ENCODE data around the gene PTP4A2.

- TF ChIP-seq EZH2 (conservative IDR thresholded peaks at IDR 0.05; ENCODE audit: low read depth, low read length) (no peak), MAFG (CRISPR knock-in tag; IDR thresholded peaks at IDR 0.05) (no peak), PRDM15 (CRISPR knock-in tag; IDR thresholded peaks at IDR 0.05) (no peak), ZNF331 (CRISPR knock-in tag; IDR thresholded peaks at IDR 0.05) (no peak)
- TF ChIP-seq, protein P1, sequence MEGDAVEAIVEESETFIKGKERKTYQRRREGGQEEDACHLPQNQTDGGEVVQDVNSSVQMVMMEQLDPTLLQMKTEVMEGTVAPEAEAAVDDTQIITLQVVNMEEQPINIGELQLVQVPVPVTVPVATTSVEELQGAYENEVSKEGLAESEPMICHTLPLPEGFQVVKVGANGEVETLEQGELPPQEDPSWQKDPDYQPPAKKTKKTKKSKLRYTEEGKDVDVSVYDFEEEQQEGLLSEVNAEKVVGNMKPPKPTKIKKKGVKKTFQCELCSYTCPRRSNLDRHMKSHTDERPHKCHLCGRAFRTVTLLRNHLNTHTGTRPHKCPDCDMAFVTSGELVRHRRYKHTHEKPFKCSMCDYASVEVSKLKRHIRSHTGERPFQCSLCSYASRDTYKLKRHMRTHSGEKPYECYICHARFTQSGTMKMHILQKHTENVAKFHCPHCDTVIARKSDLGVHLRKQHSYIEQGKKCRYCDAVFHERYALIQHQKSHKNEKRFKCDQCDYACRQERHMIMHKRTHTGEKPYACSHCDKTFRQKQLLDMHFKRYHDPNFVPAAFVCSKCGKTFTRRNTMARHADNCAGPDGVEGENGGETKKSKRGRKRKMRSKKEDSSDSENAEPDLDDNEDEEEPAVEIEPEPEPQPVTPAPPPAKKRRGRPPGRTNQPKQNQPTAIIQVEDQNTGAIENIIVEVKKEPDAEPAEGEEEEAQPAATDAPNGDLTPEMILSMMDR (CRISPR knock-in tag; IDR thresholded peaks at IDR 0.05): no peak
Observed at GRCh38 chr1:31900790-31901189, 37.4 kb downstream of the PTP4A2 start.

All from HepG2 (cell line).